ENCODE results near the gene PTTG2.
"Not testable (repeated sequence)": the region's sequence is repeated elsewhere in the genome, so short reads cannot be mapped to it uniquely, and the experiment has no call there.

PTTG2 gene

GRCh38 chr4:37958932-37959331 lies 1.3 kb upstream of the PTTG2 start:
- DNase-seq = no peak

GRCh38 chr4:37960679-37961450 lies 667 bp downstream of the PTTG2 start:
- DNase-seq = no peak

- no peak for DNase-seq
Observed at GRCh38 chr4:37964734-37965457, 4.7 kb downstream of the PTTG2 start.

GRCh38 chr4:37966044-37966443 lies 5.8 kb downstream of the PTTG2 start:
- DNase-seq = no peak

GRCh38 chr4:37967736-37968135 lies 7.5 kb downstream of the PTTG2 start:
- DNase-seq = no peak

GRCh38 chr4:37968747-37969146 lies 8.5 kb downstream of the PTTG2 start:
- DNase-seq = no peak

GRCh38 chr4:37970702-37971101 lies 10.5 kb downstream of the PTTG2 start:
- DNase-seq = peak; percentile 88

GRCh38 chr4:37971202-37971601 lies 11.0 kb downstream of the PTTG2 start:
- no peak for DNase-seq

GRCh38 chr4:37973441-37973840 lies 13.2 kb downstream of the PTTG2 start:
- DNase-seq = no peak

GRCh38 chr4:37975321-37975822 lies 15.2 kb downstream of the PTTG2 start:
- DNase-seq = not testable (repeated sequence)

GRCh38 chr4:37976507-37976906 lies 16.3 kb downstream of the PTTG2 start:
- DNase-seq = no peak

- DNase-seq = peak; percentile 92
Observed at GRCh38 chr4:37976991-37977470, 16.8 kb downstream of the PTTG2 start.

GRCh38 chr4:37977471-37978247 lies 17.5 kb downstream of the PTTG2 start:
- DNase-seq = peak; percentile 91

GRCh38 chr4:37978248-37978924 lies 18.2 kb downstream of the PTTG2 start:
- peak; percentile 72 for DNase-seq

- DNase-seq = no peak
Observed at GRCh38 chr4:37980246-37980645, 20.0 kb downstream of the PTTG2 start.

GRCh38 chr4:37981425-37981824 lies 21.2 kb downstream of the PTTG2 start:
- DNase-seq = no peak

- no peak for DNase-seq
Observed at GRCh38 chr4:37981844-37982720, 21.9 kb downstream of the PTTG2 start.

GRCh38 chr4:37982736-37983135 lies 22.5 kb downstream of the PTTG2 start:
- DNase-seq = no peak

GRCh38 chr4:37983951-37984350 lies 23.8 kb downstream of the PTTG2 start:
- no peak for DNase-seq

GRCh38 chr4:37985730-37986275 lies 25.6 kb downstream of the PTTG2 start:
- DNase-seq = no peak

- DNase-seq = no peak
Observed at GRCh38 chr4:37988670-37989069, 28.5 kb downstream of the PTTG2 start.

Measured in activated effector memory CD4-positive, alpha-beta T cell treated with anti-CD3 and anti-CD28 coated beads, Interleukin-2, amount 50 U/mL, for 16 hours (primary cell).